Measurements from ENCODE around the gene RNF5.

Gene RNF5

DNA sequence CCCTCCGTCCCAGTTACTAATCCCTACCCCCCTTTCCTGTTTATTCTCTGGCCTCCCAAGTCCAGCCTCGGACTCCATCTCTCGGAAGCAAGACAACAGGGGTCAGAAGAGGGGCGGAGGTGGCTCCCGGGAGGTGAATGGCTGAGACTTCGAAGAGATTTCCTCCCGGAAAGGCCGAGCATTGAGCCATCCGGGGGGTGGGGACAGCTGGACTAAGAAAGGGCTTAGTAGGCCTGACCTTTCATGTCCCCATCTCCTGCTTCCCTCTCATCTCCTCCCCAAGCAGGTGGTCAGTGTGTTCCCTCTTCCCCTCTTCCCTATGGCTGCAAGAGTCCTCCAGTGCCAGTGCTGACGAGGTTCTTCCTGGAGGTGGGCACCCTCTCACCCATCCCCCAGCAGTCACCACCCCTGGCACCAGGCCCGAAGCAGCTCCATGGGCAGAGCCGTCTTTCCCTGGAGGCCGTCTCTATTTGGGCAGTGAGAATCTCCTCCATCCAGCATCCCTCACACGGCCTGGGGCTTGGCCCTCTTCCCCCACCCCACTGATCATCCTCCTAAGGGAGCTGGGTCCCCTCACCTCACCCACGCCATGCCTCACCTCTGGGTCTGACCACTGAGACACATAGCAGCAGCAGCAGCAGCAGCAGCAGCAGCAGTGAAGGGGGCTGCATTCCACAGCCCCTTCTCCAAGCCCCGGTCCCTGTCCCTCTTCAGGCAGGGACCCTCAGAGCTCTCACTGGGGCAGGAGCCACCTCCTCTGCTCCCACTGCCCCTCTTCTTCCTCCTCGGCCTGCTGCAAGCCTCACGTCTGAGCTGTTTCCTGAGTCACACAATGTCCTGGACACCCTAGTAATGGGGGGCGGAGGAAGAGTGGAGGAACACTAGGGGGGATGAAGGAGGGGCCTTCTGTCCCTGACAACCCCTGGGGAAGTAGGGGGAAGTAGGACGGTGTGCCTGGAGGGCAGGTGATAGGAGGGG is 45.3 kb downstream of the RNF5 start, which contains the start of gene NOTCH4:
Gene NOTCH4 (minus strand): TSS at position 810 of the 978 bp plus-strand sequence. CDS start 139 bp downstream, at position 671.
- Histone ChIP-seq H3K9me3 (ENCODE audit: control insufficient read depth, low read length) (no peaks in the 10 kb centered on the region), H3K27me3 (ENCODE audit: control insufficient read depth, insufficient read depth, low read length, poor library complexity, severe bottlenecking) (no peaks in the 10 kb centered on the region), H3K27ac (ENCODE audit: insufficient read depth, low read depth, low read length, poor library complexity, severe bottlenecking) (no peak within 1 kb of the TSS), H3K36me3 (ENCODE audit: control insufficient read depth, insufficient read depth, low read length) (no peaks in the 10 kb centered on the region), H3K4me3 (ENCODE audit: insufficient read depth, low read depth, low read length) (no peak within 1 kb of the TSS), H3K4me1 (ENCODE audit: control insufficient read depth, insufficient read depth, low read length) (no peaks in the 10 kb centered on the region)
- WGBS, 2 experiments, result 69 to 73% methylated on average over 20 of the region's 20 CpGs

DNA sequence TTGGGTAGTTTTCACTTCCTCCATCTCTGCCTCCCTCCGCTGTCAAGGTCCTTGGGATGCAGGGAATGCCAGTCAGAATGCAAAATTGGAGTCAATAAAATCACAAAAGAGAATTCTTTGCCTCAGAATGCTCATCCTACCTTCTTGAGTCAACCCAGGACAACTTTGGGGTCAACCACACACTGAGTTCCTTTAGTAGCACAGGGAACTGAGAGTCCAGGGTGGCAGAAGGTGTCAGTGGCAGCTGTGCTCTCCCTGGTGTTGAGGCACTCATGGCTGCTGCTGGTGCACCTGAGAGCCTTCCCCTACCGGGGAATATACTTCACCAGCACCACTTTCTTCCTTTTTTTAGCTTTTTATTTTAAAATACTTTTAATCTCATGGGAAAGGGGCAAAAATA is 46.5 kb downstream of the RNF5 start:
- Histone ChIP-seq H3K4me3 (ENCODE audit: insufficient read depth, low read depth, low read length) (no peak overlapping the region), H3K4me1 (ENCODE audit: control insufficient read depth, insufficient read depth, low read length) (no peaks in the 10 kb centered on the region), H3K9me3 (ENCODE audit: control insufficient read depth, low read length) (no peaks in the 10 kb centered on the region), H3K36me3 (ENCODE audit: control insufficient read depth, insufficient read depth, low read length) (no peaks in the 10 kb centered on the region), H3K27me3 (ENCODE audit: control insufficient read depth, insufficient read depth, low read length, poor library complexity, severe bottlenecking) (no peaks in the 10 kb centered on the region), H3K27ac (ENCODE audit: insufficient read depth, low read depth, low read length, poor library complexity, severe bottlenecking) (no peak overlapping the region)
- 87% methylated on average over 2 of the region's 2 CpGs for WGBS, 2 experiments

DNA sequence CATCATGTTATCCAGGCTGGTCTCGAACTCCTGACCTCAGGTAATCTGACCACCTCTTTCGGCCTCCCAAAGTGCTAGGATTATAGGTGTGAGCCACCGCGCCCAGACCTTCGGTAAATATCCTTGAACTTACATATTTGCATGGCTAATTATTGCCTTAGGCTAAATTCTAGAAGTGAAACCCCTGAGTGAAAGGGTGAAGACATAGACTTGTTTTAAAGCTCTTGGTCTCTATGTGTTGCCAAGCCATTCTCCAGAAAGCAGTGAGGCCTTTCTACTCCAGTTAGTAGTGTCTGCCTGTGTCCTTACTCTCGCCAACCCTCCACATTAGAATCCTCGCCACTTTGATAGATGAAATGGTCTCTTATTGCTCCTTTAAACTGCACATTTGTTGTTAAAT is 48.2 kb downstream of the RNF5 start:
- Histone ChIP-seq H3K27me3 (ENCODE audit: control insufficient read depth, insufficient read depth, low read length, poor library complexity, severe bottlenecking) (no peaks in the 10 kb centered on the region), H3K9me3 (ENCODE audit: control insufficient read depth, low read length) (no peaks in the 10 kb centered on the region), H3K4me3 (ENCODE audit: insufficient read depth, low read depth, low read length) (no peak overlapping the region), H3K36me3 (ENCODE audit: control insufficient read depth, insufficient read depth, low read length) (no peaks in the 10 kb centered on the region), H3K4me1 (ENCODE audit: control insufficient read depth, insufficient read depth, low read length) (no peaks in the 10 kb centered on the region), H3K27ac (ENCODE audit: insufficient read depth, low read depth, low read length, poor library complexity, severe bottlenecking) (no peak overlapping the region)
- 92 to 94% methylated on average over 7 of the region's 7 CpGs for WGBS, 2 experiments

Measured in ectodermal cell (in vitro differentiated cells).